Hematopoietic multipotent progenitor cell (in vitro differentiated cells): ENCODE results near the gene THBS4. TPM values are rescaled to one million over a fixed set of nuclear protein-coding genes. Genes with fewer than 3 reads are reported as not detected.

Experiments used
- DNase-seq, 3 donors: peaks; one replicate each; pipeline ENCODE4 v3.0.0-alpha.2; 2011 to 2015; ENCODE audit warnings: low read depth in 2 of 3, low spot score in 2 of 3
- total RNA-seq: library from RNA; depleted of rRNA; stranded (reverse); fragments of >200 nt; gene quantifications from one replicate; pipeline ENCODE4 v1.2.3, GENCODE V29; 2012

THBS4 gene
- total RNA-seq: under 0.01 TPM

DNA sequence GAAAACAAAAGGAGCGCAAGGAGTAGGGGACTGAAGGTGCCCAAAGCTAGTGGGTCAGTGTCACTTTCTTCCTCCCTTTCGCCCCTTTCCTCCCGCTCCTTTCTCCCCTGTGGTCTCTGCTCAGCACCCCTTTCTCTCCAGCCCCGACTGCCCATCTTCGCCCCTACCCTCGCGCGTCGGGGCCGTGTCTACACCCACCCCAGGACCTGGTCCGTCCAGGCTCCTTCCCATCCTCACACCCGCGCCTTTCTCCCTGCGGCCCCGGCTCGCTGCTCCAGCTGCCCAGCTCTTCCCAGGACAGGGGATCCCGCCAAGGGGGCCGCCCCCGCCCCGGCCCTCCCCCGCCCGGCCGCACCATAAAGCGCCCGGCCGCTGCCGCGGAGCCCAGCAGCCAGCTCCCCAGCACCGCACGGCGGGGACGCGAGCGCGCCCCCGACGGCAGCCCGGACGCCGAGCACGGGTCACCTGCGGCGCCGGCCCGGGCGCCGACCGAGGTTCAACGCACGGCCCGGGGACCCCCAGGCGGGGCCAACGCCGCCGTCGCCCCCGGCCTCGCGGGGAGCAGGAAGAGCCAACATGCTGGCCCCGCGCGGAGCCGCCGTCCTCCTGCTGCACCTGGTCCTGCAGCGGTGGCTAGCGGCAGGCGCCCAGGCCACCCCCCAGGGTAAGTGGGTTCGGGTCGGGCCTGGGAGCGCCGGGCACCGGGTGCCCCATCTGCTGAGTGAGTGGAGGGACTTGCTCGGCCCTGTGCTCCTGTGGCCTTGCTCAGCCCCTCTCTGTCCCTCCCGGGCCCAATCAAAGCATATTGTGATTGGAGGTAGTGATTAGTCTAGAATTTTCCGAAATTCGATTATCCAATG is at the start of gene THBS4:
THBS4 (plus strand) TSS at position 387 of the 860 bp plus-strand sequence; CDS start at position 577, 190 bp downstream.
- DNase-seq: peak in 1 of 3 donors; percentile 20

DNA sequence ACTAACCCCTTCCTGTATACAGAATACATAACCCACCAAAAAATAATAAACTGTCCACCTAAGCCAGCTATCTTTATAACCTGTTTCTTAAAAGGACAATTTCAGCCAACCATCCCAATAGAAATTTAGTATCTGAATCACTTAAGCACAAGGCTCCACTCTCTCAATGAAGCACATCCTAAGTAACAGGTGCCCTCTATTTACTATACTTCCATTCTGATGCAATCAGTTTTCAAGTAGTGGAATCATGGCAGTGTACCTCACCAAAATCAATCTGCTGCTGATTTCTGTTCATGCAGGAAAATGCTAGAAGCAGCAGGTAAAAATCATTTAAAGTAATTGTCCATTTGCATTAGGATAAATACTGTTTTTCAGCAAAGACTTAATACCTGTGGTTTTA is 48.9 kb upstream of the THBS4 start:
- no peak for DNase-seq

DNA sequence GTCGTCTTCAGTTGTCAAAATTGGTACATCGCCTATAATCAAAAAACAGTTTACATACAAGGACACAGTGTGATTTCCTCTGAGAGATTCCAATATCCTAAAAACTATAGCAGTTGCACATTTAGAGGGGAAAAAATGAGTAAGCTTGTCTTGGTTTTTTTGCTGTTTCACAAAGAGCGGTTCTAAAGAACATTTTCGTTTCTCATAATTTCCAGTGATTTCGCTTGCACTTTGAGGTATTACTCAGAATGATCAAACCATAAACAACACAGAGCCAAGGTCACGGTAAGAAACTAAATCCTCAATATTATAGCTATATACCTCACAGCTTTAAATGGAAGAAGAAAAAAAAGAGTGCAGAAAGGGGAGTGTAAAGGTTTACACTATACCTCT is 44.9 kb upstream of the THBS4 start:
- DNase-seq: peak in 1 of 3 donors; percentile 5

DNA sequence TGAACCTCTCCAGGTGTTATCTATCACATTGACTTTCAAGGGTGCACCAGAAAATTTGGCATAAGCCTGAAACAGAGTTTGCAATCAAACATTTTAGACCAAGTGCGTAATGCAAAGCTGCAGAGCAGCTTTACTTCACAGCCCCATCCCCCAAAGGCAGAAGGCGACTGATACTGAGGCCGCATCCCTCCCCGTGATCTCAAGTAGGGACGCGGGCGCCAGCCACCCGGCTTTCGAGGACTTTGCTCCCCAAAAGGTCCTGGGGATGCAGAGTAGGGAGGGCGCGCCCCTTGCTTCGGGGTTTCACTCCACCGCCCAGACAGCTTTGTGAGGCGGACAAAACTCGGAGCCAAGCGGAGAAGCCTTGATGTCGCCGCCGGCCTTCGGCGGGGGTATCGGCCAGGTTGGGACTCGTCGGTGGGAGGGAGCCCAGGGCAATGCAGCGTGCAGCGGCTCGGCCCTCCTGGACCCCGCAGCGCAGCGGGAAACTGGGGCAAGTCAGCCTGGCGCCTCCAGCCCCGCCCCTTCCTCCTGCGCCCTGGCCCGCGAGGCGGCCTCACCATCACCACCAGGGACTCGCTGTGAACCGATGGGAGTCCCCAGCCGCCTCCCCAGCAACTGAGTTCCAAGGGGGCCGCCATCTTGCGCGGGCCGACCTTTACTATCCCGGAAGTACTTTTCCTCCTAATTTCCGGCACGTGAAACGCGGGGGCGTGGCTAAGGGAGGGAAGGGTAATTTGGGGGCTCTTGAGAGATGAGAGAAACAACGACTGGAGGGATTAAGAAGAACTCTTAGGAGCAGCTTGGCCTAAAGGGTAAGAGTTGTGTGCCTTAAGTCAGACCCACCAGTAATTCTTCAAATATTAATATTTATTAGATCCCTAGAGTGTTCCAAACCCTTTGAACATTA is 44.3 kb upstream of the THBS4 start, which contains the start of gene MTX3:
MTX3 (minus strand) TSS at position 665 of the 910 bp plus-strand sequence; CDS start at position 641, 24 bp downstream.
- peak; percentile 60 to 89 (median 76) for DNase-seq

DNA sequence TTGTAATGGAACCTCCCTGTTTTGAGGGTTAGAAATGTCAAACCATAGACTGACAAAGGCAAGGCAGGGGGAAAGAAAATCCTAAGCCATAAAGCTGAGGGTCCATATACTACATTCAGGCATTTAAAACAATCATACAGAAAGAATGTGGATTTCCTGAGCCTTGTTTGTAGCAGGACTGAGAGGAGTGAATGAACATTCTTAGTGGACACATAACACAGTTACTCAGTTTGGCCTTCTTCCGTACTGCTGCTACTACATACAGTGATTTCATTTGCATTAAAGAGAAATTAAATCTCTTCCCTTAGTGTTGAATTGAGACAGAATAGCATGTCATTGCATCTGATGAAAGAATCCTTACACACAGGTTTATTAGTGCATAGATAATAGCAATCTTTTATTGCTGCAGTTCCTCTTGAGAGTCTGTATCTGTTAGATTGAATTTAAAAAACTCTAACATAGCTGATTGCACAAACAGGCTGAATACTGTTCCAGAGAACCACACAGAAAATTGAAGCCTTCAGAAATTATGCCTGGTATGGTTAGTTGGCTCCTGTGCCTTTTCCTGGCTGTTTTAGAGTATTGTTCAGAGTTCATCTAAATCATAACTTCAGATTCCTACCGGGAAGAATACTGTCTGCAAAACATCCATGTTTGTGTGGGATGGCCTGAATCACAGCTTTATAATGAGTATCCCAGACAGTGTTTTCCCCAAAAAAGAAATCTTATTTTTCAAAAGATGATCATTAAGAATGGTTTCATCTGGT is 42.1 kb upstream of the THBS4 start:
- no peak for DNase-seq

DNA sequence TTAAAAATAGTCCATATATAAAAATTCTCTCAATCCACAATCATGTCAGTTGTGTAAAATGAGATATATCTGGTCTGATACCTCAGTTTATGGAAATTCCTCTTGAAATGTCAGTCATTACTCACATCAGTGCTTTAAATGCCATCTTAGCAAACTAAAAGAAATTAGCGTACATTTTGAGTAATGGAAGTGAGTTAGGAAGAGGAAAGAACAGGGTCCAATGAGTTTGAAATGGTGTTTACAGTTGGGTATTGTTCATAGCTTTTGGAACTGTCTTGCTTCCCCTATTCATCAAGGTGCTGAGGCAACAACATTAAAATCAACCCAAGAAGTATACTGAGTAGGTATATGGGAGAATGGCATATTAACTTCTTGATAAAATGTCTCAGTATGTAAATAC is 35.4 kb upstream of the THBS4 start:
- DNase-seq: no peak

DNA sequence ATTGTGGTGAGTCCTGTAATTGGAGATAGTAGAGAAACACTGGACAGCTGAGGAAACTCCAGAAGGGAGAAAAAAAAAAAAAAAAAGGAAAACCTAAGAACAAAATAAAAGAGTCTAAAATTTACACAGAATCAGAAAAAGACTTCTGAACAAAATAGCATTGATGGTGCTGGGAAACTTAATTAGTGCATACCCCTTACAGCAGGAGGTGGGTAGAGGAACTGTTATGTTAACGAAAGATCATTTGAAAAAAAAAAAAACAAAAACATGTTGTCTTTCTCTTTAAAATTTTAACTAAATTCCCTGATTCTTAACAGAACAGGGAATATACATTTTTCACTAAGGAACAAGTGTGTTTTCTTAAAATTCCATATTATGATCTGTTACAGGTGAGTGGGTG is 32.5 kb upstream of the THBS4 start:
- DNase-seq: no peak

DNA sequence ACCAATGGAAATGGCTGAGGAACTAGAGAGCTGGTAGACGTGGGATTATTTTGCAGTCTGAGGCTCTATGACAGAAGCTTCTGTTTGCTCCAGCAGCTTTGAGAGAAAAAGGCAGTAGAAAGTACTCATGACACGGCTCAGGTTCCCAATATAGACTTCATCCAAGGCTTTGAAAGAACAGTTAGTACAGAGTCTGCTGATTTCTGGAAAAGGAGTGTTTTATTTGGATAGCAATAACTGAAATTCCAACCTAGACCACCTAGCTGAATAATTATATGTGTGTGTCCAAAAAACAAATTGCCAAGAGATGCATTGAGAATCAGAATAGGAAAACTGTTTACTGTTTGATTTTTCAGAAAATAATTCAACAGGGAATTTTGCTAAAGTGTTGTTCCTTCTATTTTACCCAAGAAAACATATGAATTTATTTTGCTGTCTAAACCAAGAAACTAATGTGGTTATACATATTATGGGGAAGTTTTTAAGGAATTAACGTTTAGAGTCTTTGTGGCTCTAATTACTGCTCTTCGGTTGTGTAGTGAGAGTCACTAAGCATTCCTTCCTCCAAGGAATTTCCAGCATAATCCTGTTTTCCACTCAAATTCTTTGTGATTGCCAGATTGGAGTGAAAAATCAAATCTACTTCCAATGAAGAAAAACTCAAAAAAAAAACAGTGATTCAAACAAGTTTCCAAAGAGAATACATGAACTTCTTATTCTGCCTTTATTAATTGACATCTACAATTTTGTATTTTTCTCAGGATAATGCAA is 26.0 kb upstream of the THBS4 start:
- DNase-seq: no peak

DNA sequence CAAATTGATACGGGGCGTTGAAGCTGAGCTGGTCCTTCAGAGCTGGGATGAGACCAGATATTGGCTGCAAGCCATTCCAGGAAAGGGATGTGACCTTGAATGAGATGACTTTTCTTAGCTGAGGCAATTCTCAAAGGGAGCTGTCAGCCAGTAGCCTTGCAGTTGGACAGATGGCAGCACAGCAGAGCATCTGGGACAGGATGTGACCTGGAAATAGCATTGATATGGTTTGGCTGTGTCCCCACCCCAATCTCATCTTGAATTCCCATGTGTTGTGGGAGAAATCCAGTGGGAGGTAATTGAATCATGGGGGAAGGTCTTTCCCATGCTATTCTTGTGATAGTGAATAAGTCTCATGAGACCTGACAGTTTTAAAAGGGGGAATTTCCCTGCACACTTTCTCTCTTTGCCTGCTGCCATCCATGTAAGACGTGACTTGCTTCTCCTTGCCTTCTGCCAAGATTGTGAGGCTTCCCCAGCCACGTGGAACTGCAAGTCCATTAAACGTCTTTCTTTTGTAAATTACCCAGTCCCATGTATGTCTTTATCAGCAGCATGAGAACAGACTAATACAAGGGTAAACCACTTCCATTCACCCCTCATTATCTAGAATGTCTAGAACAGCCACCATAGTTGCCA is 24.3 kb upstream of the THBS4 start:
- DNase-seq: no peak

DNA sequence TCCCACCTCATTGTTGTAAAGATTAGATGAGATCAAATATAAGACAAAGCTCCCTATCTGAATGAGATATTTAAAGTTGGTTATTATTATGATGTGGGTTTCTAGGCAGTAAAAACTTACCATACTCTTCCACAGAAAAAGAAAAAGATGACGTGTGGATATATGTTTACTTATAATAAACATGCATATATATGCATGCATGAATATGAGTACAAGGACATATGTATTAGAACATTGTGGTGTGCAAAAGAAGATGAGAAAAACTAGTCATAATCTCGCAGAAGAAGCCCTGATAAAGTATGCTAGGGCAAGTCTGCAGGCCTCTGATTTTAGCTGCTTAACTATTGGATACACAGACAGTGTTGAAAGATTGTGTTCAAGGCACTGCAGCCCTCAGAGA is 10.1 kb upstream of the THBS4 start:
- DNase-seq: no peak

DNA sequence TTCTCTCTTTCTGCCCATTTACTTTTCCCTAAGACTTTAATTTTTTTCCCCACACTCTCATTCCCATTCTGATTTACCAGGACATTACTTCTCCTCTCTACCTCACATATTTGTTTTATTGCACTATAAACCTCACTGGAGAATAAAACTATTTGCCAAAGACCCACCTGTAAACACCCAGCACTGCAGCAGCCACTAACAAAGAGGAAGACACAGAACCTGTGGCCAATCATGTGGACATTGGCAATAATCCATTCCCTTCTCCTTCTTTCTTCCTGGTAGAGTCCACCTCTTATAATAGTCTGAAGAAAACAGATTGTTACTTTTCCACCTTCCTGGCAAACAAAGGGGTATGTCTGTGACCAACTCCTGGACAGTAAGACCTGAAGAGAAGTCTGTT is 8.3 kb upstream of the THBS4 start:
- no peak for DNase-seq

DNA sequence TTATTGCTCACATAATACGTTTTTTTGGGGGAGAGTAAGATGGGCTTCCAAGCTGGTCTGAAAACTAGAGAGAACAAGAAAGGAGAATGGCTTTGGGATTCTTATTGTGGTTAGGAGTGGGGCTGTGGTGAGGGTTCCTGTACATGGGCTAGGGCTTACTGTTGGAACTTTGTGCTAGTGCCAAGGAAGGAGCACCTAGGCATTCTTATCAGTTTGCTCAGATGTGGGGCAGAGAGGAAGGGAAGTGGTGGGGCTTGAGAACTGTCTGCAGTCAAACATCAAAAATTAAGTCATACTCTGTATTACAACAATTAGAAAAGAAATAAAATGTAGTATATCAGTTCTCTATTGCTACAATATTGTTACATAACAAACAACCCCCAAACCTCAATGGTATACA is 4.0 kb upstream of the THBS4 start:
- DNase-seq: peak in 1 of 3 donors; percentile 58

DNA sequence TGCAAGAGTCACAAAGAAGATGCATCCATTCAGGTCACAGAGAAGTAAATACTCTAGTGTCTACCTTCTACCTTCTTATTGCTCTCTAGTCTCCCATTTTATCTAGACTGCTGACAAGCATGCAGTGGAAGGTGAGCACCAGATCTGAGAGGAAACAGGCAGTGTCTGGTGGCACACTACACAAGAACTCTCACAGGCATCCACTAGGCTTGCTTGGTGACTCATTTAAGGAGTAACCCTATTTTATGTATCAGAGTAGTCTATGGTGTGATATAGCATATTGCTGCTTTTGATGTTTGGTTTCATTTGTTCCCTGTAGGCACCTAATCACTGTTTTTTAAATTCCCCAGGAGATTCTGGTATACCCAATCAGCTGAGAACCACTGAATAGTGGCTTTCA is 1.6 kb upstream of the THBS4 start:
- DNase-seq: peak in 1 of 3 donors; percentile 13

DNA sequence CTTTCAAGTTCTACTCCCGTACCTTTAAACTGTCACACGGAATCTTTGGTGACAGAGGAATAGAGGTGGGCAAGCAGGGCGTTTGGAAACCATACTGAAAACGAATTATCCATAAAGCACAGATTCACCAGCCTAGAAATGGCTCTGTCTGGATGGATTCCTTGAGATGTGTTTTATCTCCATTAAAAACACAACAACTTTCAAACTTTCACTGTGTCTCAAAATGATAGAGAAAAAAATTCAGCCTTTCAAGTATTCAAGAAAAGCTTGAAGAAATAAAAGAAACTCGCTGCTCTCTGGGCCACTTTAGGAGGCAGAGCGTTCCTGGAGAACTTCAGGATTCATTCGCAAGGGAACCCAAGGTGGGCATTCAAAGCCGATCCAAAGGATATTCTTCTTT is 589 bp upstream of the THBS4 start:
- peak in 1 of 3 donors; percentile 19 for DNase-seq

DNA sequence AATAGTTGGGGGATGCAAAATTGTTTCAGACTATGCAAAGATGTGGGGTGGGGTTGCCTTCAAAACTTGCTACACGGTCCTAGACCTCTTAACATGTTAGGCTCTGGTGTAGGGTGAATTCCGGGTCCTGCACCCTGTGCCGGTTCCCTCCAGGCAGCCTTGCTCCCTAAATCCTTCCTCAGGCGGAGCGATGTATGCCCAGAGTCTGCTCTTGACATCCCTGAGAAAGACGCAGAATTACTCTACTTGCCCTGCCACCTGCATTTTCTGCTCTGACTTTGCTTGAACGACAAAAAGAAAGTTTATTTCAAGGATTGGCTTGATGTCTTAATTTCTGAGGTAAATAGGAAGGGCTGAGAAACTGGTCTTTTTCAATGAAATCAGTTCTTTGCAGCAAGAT is 691 bp downstream of the THBS4 start:
- no peak for DNase-seq

DNA sequence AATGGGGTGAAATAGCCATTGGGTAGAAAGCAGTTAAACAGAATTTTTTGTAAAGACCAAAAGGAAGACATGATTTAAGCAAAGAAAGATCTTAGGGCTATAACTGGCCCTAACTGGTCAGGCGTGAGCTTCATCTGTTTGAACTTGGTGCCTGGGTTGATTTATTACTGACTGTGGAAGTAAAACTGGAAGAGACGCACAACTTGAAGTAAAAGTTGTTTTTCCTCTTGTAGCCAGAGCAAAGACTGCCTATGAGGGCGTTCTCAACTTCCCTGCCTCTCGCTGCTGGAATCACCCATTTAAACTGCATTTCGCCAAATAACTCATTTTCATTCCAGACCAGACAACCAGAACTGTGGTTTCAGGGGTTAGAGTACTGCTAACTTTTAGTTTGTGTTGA is 1.5 kb downstream of the THBS4 start:
- no peak for DNase-seq

DNA sequence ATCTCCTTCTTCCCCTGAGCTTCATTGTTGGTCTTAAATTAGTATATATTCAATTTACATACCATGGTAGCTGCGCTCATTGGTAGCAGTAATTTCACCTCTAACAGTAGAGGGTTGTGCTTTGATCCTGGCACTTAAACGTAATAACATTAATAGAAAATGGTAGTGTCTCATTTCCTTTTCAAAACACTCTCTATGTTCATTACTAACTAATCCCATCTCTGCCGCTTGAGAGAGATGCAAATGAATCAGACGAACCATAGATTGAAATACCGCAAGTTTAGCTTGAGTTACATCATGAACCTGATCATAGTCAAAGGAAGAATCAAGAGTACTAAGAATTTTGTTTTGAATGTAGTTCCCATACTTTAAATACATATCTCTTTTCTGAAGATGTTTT is 2.2 kb downstream of the THBS4 start:
- DNase-seq: no peak

DNA sequence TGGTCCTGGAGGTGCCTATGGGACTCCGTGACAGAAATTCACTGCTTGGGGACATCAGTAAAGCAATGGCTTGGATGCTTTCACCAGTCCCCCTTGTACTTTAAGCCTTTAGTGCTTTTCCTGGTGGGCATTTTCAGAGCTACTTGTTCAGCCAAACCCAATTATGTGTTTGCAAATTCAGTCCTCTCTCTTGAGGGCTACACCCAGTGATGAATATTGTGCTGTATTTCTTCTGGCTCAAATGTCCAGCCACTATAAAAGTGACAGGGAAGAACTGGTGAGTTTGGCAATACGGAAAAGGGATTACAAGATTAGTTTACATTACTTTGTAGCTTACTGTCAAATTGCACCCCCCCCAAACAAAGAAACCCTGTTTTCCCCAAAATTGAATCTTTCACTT is 4.5 kb downstream of the THBS4 start:
- DNase-seq: no peak

DNA sequence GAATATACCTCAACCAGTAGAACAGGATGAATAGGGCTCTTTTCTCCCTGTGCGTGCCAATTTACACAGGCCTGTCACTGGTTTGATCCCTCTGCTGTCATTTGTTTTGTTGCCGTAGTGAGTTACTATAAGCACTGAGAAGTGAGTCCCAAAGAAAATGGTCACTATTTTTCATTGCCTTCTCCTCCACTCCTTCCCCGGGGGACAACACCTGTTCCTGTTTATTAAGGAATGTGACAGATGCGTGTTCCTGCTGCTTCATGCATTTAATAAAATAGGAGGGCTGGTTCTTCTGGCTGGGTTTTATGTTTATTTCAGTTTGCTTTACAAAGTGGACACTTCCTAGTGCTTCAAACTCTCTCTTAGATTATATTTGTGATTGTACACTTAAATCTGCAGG is 6.4 kb downstream of the THBS4 start:
- no peak for DNase-seq

DNA sequence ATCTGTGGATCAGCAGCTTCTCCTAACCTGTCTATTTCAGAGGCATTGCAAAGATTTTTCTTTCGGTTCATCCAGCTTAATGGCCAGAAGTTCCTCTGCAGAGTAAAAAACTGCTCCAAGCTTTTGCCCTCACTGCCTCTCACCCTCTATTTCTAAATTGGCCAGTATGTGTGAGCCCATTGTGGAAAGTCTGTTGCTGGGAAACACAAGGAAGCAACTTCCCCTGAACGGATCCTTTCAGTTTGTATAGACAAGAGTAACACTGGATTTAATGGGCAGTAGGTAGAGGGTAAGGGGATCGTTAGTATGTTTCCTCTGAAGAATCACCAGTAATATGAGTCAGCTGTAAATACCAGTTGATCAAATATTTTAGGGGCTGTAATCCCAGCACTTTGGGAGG is 7.2 kb downstream of the THBS4 start:
- no peak for DNase-seq
